ENCODE data around the gene NT5E. TPM values are rescaled to one million over a fixed set of nuclear protein-coding genes. Genes with fewer than 3 reads are reported as not detected.

NT5E gene
- total RNA-seq, 2 experiments from 2014 or later, result 5.2 to 6.7 TPM

DNA sequence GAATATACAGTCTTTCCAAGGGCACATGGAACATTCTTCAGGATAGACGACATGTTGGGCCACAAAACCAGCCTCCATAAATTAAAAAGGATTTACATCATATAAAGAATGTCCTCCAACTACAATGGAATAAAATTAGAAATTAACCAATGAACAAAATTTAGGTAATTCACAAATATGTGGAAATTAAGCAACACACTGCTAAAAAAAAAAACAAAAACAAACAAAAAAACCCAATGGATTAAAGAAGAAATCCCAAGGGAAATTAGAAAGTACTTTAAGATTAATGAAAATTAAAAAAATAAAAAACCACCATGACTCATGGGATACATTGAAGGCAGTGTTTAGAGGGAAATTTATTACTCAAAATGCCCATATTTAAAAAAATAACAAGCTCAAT, 21.4 kb upstream of the NT5E start:
- no peaks in the 10 kb centered on the region for H3K4me1 Mint-ChIP-seq (ENCODE audit: low read depth)
- no peak overlapping the region for H3K27ac Mint-ChIP-seq
- intact Hi-C loops (cut with micrococcal nuclease), result no loop called here
- POLR2A ChIA-PET, result interaction anchor here (1.3 kb wide), 1 partner anchor 21 kb away, joined by 3 read pairs; the partner anchor contains the start of gene NT5E
- TF ChIP-seq CTCF (IDR thresholded peaks at IDR 0.05), result no peak
- CTCF ChIA-PET, result no interaction called here
- peaks cover 3% of the 10 kb centered on the region for H3K36me3 Mint-ChIP-seq (ENCODE audit: low read depth)
- ATAC-seq, result no peak
- DNase-seq, result no peak
- no peak overlapping the region for H3K4me3 Mint-ChIP-seq
- H3K9me3 Mint-ChIP-seq, result peaks cover 16% of the 10 kb centered on the region
- no peaks in the 10 kb centered on the region for H3K27me3 Mint-ChIP-seq

- peaks cover 3% of the 10 kb centered on the region for H3K36me3 Mint-ChIP-seq (ENCODE audit: low read depth)
- TF ChIP-seq CTCF (IDR thresholded peaks at IDR 0.05), result no peak
- H3K4me1 Mint-ChIP-seq (ENCODE audit: low read depth), result no peaks in the 10 kb centered on the region
- CTCF ChIA-PET, result no interaction called here
- no peaks in the 10 kb centered on the region for H3K27me3 Mint-ChIP-seq
- no peak overlapping the region for H3K4me3 Mint-ChIP-seq
- H3K27ac Mint-ChIP-seq, result no peak overlapping the region
- ATAC-seq (no peak), DNase-seq (no peak)
- POLR2A ChIA-PET, result no interaction called here
- peaks cover 16% of the 10 kb centered on the region for H3K9me3 Mint-ChIP-seq
- intact Hi-C loops (cut with micrococcal nuclease), result no loop called here
Measured at GRCh38 chr6:85429346-85429745, 20.5 kb upstream of the NT5E start.

DNA sequence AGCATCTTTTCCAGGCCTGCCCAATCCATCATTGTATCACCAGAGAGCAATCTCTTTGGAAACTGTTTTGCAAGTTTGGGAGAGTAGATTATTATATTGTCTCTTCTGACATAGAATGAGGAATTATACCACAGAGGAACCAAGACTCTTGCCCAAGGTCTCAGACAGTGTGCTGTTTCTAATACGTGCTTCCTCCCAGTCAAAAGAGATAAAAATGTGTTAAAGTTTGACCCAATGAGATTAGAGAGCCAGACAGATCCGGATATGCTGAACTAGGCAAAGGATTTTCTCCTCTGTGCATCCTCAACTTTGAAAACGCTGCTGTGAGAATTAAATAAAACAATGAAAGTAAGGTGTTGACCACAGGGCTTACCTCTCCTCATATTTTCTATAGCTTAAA, 18.6 kb upstream of the NT5E start:
- DNase-seq, result no peak
- no peak for ATAC-seq
- CTCF ChIA-PET, result interaction anchor here (0.8 to 1.6 kb wide), 5 partner anchors 14 to 52 kb away, joined by 3 to 7 read pairs (median 3); no protein-coding TSS in a partner anchor
- H3K27me3 Mint-ChIP-seq, result no peaks in the 10 kb centered on the region
- H3K4me1 Mint-ChIP-seq (ENCODE audit: low read depth), result peaks cover 4% of the 10 kb centered on the region
- intact Hi-C loops (cut with micrococcal nuclease), result no loop called here
- H3K4me3 Mint-ChIP-seq, result no peak overlapping the region
- peaks cover 6% of the 10 kb centered on the region for H3K9me3 Mint-ChIP-seq
- POLR2A ChIA-PET, result no interaction called here
- H3K36me3 Mint-ChIP-seq (ENCODE audit: low read depth), result peaks cover 1% of the 10 kb centered on the region
- TF ChIP-seq CTCF (IDR thresholded peaks at IDR 0.05), result no peak
- H3K27ac Mint-ChIP-seq, result no peak overlapping the region

- intact Hi-C loops (cut with micrococcal nuclease), result no loop called here
- H3K4me3 Mint-ChIP-seq, result no peak overlapping the region
- no peaks in the 10 kb centered on the region for H3K27me3 Mint-ChIP-seq
Measured at GRCh38 chr6:85432554-85432953, 17.3 kb upstream of the NT5E start.

DNA sequence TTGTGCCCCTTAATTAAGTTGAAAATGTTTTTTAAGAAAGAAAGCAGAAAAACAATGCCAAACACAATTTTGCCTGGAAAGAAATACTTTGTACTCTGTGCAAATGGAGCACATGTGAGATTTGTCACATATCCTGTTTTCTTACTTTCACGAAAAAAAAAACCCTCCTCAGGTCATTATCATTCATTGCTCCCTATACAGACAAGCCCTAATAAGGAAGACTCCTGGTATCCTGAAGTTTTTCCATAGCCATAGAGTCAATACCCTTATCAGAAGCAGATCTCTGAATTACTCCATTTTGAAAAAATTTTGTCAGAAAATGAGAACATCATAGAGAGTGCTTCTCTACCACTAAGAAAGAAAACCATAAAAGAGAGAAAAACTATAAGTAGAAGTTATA, 14.0 kb upstream of the NT5E start:
- ATAC-seq, result no peak
- DNase-seq, result no peak
- peaks cover 9% of the 10 kb centered on the region for H3K9me3 Mint-ChIP-seq
- no peaks in the 10 kb centered on the region for H3K36me3 Mint-ChIP-seq (ENCODE audit: low read depth)
- no peak overlapping the region for H3K27ac Mint-ChIP-seq
- ChIA-PET CTCF (no interaction called here), POLR2A (no interaction called here)
- intact Hi-C loops (cut with micrococcal nuclease), result no loop called here
- peaks cover 7% of the 10 kb centered on the region for H3K4me1 Mint-ChIP-seq (ENCODE audit: low read depth)
- no peaks in the 10 kb centered on the region for H3K27me3 Mint-ChIP-seq
- TF ChIP-seq CTCF (IDR thresholded peaks at IDR 0.05), result no peak
- H3K4me3 Mint-ChIP-seq, result no peak overlapping the region

More at GRCh38 chr6:85432554-85432953, 17.3 kb upstream of the NT5E start:
- H3K27ac Mint-ChIP-seq, result no peak overlapping the region
- no peak for ATAC-seq
- CTCF ChIA-PET, result interaction anchor here (1.6 kb wide), 1 partner anchor 51 kb away, joined by 7 read pairs; no protein-coding TSS in a partner anchor
- H3K4me1 Mint-ChIP-seq (ENCODE audit: low read depth), result peaks cover 7% of the 10 kb centered on the region
- POLR2A ChIA-PET, result interaction anchor here (1.6 kb wide), 1 partner anchor 11 kb away, joined by 7 read pairs; no protein-coding TSS in a partner anchor
- H3K9me3 Mint-ChIP-seq, result no peaks in the 10 kb centered on the region
- no peak for TF ChIP-seq CTCF (IDR thresholded peaks at IDR 0.05)
- no peaks in the 10 kb centered on the region for H3K36me3 Mint-ChIP-seq (ENCODE audit: low read depth)
- no peak for DNase-seq

Data from activated CD8-positive, alpha-beta T cell treated with anti-CD3 and anti-CD28 coated beads for 36 hours (primary cell).